Right lobe of liver (tissue), 6 donors: Measurements from ENCODE around the gene TSPAN18. TPM values are rescaled to one million over a fixed set of nuclear protein-coding genes. Genes with fewer than 3 reads are reported as not detected.

ENCODE experiments used
- ATAC-seq, 4 donors: fragments of 200-7000 bp; cut with Tn5 transposase; one replicate each; pipeline ENCODE4 v1.9.1; 2020; ENCODE audit warnings: mild to moderate bottlenecking in 4 of 4, moderate library complexity in 4 of 4
- DNase-seq, 3 donors: peaks; one replicate each; pipeline ENCODE4 v3.0.0-alpha.2; 2020
- H3K27ac ChIP-seq, 3 donors: fragments of 200-600 bp; one replicate each; pipeline ENCODE4 v1.8.0; 2022
- H3K27me3 ChIP-seq, 2 donors: fragments of 200-600 bp; one replicate each; pipeline ENCODE4 v1.8.0; 2022
- H3K36me3 ChIP-seq, 4 donors: fragments of 200-600 bp; sonication (generic) in 1 of 4; one replicate each; pipeline versions ENCODE4 v1.5.1 to v1.8.0; 2017 to 2022; ENCODE audit warnings: control low read depth in 1 of 4
- H3K4me1 ChIP-seq, 4 donors: fragments of 200-600 bp; sonication (generic) in 1 of 4; one replicate each; pipeline versions ENCODE4 v1.5.1 to v1.8.0; 2017 to 2022; ENCODE audit warnings: control low read depth in 1 of 4
- H3K4me3 ChIP-seq, 3 donors: fragments of 200-600 bp; one replicate each; pipeline ENCODE4 v1.8.0; 2022
- H3K9me3 ChIP-seq, 4 donors: fragments of 200-600 bp; sonication (generic) in 1 of 4; one replicate each; pipeline versions ENCODE4 v1.5.1 to v1.8.0; 2017 to 2022; ENCODE audit warnings: control low read depth in 1 of 4
- POLR2A ChIP-seq: fragments of 450-650 bp; IDR thresholded peaks from one replicate; pipeline ENCODE4 v1.6.1; 2017; ENCODE audit warnings: antibody characterized with exemption, mild to moderate bottlenecking
- WGBS: methylation state at CpG from one replicate; pipeline ENCODE4 v1.1.6; 2018; ENCODE audit warnings: low coverage, low lambda C conversion rate; ENCODE audit not compliant: insufficient coverage; ENCODE audit errors: missing lambda C conversion rate; 5-methylcytosine and 5-hydroxymethylcytosine counted together
- intact Hi-C, 2 donors: fragments of 100-400 bp; cut with DNase I; formaldehyde crosslinking; loops; one replicate each; pipeline versions ENCODE4 v1.11.2 to v1.14.1; 2022
- total RNA-seq, 6 experiments: library from RNA; depleted of rRNA in 2 of 6; stranded (reverse); fragments of >200 nt in 2 of 6; fragmentation: NEBNext Ultra II Directional in 3 of 6; extraction: Animal tissue kit (Norgen Biotek cat#: 25700) in 3 of 6; gene quantifications; one replicate each; pipeline versions ENCODE4 v1.1.0 to v1.2.4, GENCODE V29; 2016 to 2023
- TF ChIP-seq, protein P1 (sequence below), 4 donors: fragments of 200-600 bp in 3 of 4; fragments of 450-650 bp in 1 of 4; IDR thresholded peaks; one replicate each; pipeline versions ENCODE4 v1.5.1 to v1.8.0; 2016 to 2022; ENCODE audit warnings: antibody characterized with exemption in 4 of 4, mild to moderate bottlenecking in 2 of 4
- donor health status: DM: no; HTN: yes; CAD: no.
- donor health status: DM: no; HTN: no; CAD: no.
- donor health status: DM: no; HTN: no; CAD: no.
- donor health status: DM: no; HTN: yes; CAD: no.
- donor health status: DM: no; HTN: yes; CAD: no.

TSPAN18 gene
- total RNA-seq, 6 experiments from 2014 or later, result 3.4 to 10.6 (median 5.3) TPM

- DNase-seq (no peak), ATAC-seq (no peak)
- Histone ChIP-seq H3K36me3 (no peaks in the 10 kb centered on the region), H3K4me1 (no peaks in the 10 kb centered on the region), H3K4me3 (no peak overlapping the region), H3K27ac (no peak overlapping the region), H3K9me3 (no peaks in the 10 kb centered on the region), H3K27me3 (no peaks in the 10 kb centered on the region)
- WGBS, result 70% methylated on average over 3 of the region's 4 CpGs
- TF ChIP-seq, protein P1, sequence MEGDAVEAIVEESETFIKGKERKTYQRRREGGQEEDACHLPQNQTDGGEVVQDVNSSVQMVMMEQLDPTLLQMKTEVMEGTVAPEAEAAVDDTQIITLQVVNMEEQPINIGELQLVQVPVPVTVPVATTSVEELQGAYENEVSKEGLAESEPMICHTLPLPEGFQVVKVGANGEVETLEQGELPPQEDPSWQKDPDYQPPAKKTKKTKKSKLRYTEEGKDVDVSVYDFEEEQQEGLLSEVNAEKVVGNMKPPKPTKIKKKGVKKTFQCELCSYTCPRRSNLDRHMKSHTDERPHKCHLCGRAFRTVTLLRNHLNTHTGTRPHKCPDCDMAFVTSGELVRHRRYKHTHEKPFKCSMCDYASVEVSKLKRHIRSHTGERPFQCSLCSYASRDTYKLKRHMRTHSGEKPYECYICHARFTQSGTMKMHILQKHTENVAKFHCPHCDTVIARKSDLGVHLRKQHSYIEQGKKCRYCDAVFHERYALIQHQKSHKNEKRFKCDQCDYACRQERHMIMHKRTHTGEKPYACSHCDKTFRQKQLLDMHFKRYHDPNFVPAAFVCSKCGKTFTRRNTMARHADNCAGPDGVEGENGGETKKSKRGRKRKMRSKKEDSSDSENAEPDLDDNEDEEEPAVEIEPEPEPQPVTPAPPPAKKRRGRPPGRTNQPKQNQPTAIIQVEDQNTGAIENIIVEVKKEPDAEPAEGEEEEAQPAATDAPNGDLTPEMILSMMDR (IDR thresholded peaks at IDR 0.05), result no peak
- no peak for TF ChIP-seq POLR2A
- intact Hi-C loops, result no loop called here
These were observed 108.5 kb downstream of the TSPAN18 start for GRCh38 chr11:44835296-44835695.

DNA sequence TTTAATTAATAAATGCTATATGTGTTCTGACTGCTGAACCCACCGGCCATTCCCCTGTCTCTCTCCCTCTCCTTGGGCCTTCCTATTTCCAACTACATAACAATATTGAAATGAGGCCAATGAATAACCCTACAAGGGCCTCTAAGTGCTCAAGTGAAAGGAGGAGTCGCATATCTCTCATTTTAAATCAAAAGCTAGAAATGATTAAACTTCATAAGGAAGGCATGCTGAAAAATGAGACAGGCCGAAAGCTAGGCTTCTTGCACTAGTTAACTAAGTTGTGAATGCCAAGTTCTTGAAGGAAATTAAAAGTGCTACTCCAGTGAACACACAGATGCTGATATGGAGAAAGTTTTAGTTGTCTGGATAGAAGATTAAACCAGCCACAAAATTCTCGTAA, 109.2 kb downstream of the TSPAN18 start:
- H3K4me1 ChIP-seq, result no peaks in the 10 kb centered on the region
- no peaks in the 10 kb centered on the region for H3K27me3 ChIP-seq
- DNase-seq (no peak), ATAC-seq (no peak)
- intact Hi-C loops, result no loop called here
- TF ChIP-seq, protein P1 (IDR thresholded peaks at IDR 0.05), result no peak
- TF ChIP-seq POLR2A, result no peak
- WGBS, result 65% methylated on average over 4 of the region's 4 CpGs
- no peaks in the 10 kb centered on the region for H3K9me3 ChIP-seq
- no peaks in the 10 kb centered on the region for H3K36me3 ChIP-seq
- no peak overlapping the region for H3K27ac ChIP-seq
- no peak overlapping the region for H3K4me3 ChIP-seq

DNA sequence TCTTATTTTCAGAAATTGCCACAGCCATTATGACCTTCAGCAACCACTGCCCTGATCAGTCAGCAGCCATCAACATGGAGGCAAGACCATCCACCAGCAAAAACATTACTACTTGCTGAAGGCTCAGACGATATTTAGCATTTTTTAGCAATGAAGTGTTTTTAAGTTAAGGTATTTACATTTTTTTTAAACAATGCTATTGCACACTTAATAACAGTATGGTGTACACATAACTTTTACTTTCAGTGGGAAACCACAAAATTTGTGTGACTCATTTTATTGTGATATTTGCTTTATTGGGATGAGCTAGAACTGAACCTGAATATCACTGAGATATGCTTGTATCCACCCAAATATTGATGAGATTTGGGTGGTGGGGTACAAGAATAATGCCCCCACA, 110.9 kb downstream of the TSPAN18 start:
- no peaks in the 10 kb centered on the region for H3K4me1 ChIP-seq
- WGBS, result 31% methylated on average over 1 of the region's 1 CpG
- intact Hi-C loops, result no loop called here

DNA sequence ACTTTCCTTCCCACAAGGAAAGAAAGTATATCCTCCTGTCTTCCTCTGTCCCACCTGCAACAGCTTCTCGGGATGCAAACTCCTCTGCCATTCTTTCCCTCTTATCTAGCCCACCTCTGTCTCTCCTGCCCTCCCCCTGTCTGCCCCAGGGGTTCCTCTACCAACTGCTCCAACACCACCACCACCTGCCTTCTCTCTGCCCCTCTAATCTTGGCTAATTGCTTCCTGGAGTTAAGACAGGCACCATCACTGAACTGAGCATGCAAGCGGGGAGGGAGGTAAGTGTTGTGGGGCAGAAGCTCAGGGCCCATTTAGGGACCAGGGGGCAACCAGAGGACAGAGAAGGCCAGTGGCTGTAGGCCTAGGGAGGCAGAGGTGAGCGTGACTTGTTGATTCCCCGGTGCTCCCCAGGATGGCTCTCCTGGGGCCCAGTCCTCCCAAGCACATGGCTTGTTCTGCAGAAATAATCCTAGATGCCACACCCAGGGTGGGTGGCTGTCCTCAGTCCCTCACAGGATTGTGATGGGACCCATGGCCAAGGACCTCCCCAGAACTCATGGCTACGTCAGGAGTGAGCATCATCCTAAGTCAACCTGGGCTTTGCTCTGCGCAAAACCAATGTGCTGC, 112.8 kb downstream of the TSPAN18 start:
- Histone ChIP-seq H3K27ac (no peak overlapping the region), H3K4me1 (no peaks in the 10 kb centered on the region), H3K27me3 (no peaks in the 10 kb centered on the region), H3K4me3 (no peak overlapping the region), H3K36me3 (no peaks in the 10 kb centered on the region), H3K9me3 (no peaks in the 10 kb centered on the region)
- ATAC-seq, result no peak
- WGBS, result 29% methylated on average over 2 of the region's 6 CpGs
- no peak for DNase-seq
- intact Hi-C loops, result no loop called here
- TF ChIP-seq, protein P1 (IDR thresholded peaks at IDR 0.05), result no peak
- TF ChIP-seq POLR2A, result no peak

More for the DNA sequence above, 110.9 kb downstream of the TSPAN18 start:
- DNase-seq (no peak), ATAC-seq (no peak)
- no peak overlapping the region for H3K4me3 ChIP-seq
- no peaks in the 10 kb centered on the region for H3K27me3 ChIP-seq
- H3K36me3 ChIP-seq, result no peaks in the 10 kb centered on the region
- TF ChIP-seq POLR2A, result no peak
- TF ChIP-seq, protein P1 (IDR thresholded peaks at IDR 0.05), result no peak
- H3K27ac ChIP-seq, result no peak overlapping the region
- H3K9me3 ChIP-seq, result no peaks in the 10 kb centered on the region
